Lower lobe of right lung (tissue), 2 donors: Measurements from ENCODE around the gene SLC7A1. TPM values are rescaled to one million over a fixed set of nuclear protein-coding genes. Genes with fewer than 3 reads are reported as not detected.

Experiments used
- ATAC-seq, 2 donors: fragments of 200-7000 bp; cut with Tn5 transposase; one replicate each; pipeline ENCODE4 v1.9.1; 2020 to 2022; ENCODE audit warnings: mild to moderate bottlenecking in 2 of 2, moderate library complexity in 2 of 2
- DNase-seq: peaks from one replicate; pipeline ENCODE4 v3.0.0-alpha.2; 2020
- H3K27ac ChIP-seq: fragments of 200-600 bp; one replicate; pipeline ENCODE4 v1.8.0; 2022
- H3K27me3 ChIP-seq: fragments of 200-600 bp; one replicate; pipeline ENCODE4 v1.8.0; 2022; ENCODE audit warnings: low read depth
- H3K36me3 ChIP-seq: fragments of 200-600 bp; one replicate; pipeline ENCODE4 v1.8.0; 2022; ENCODE audit warnings: mild to moderate bottlenecking
- H3K4me1 ChIP-seq: fragments of 200-600 bp; one replicate; pipeline ENCODE4 v1.8.0; 2022
- H3K4me3 ChIP-seq: fragments of 200-600 bp; one replicate; pipeline ENCODE4 v1.8.0; 2022; ENCODE audit warnings: mild to moderate bottlenecking
- H3K9me3 ChIP-seq: fragments of 200-600 bp; one replicate; pipeline ENCODE4 v1.8.0; 2022
- CTCF ChIP-seq: fragments of 200-600 bp; IDR thresholded peaks from one replicate; pipeline ENCODE4 v1.8.0; 2022; ENCODE audit warnings: antibody characterized with exemption, mild to moderate bottlenecking
- intact Hi-C: fragments of 100-400 bp; cut with DNase I; formaldehyde crosslinking; loops from one replicate; pipeline ENCODE4 v1.11.0; 2022
- total RNA-seq: library from RNA; stranded (reverse); fragmentation: NEBNext Ultra II Directional; extraction: Animal tissue kit (Norgen Biotek cat#: 25700); gene quantifications from one replicate; pipeline ENCODE4 v1.2.1, GENCODE V29; 2021
- donor health status: DM: no; HTN: yes; CAD: no; lungs with severe emphysema.

SLC7A1 gene
- total RNA-seq, 1 donor from 2014 or later = 19.2 TPM

DNA sequence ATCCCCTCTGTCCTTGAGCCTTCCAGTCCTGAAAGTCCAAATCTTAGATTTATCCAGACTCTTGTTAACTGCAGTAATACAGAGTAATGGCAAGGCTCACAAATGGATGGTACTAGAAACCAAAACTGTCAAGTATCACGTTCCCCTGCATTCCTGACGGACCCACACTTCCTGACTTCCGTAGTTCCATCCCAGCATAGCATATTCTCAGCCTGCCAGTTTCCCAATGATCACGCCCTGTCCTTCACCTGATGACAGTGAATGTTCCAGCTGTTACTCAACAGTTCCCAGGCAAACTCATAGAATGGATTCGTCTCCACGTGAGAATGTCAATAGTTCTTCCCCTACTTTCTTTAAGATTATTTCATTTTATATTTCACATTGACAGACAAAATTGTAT is 33.6 kb downstream of the SLC7A1 start:
- Histone ChIP-seq H3K36me3 (no peaks in the 10 kb centered on the region), H3K4me3 (no peak overlapping the region), H3K4me1 (no peaks in the 10 kb centered on the region), H3K27ac (no peak overlapping the region), H3K9me3 (no peaks in the 10 kb centered on the region), H3K27me3 (no peaks in the 10 kb centered on the region)
- intact Hi-C loops = no loop called here
- no peak for DNase-seq
- no peak for TF ChIP-seq CTCF
- ATAC-seq = peak in 1 of 2 donors; percentile 29

DNA sequence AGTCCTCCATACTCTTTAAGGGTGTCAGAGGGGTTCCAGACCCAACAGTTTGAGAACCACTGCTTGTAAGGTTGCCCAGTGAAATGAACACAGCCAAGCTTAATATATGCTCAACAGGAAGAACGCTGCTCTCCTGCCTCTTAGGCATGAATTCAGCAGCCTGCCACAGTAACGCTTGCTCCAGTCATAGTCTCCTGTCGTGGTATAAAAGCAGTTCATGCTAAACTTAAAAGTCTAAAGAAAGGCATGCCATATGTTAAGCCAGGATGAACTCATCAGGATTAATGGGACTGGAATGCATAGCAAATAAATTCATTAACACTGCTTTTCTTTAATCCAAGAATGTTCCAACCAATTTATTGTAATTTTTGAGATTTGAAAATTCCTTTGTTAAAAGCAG is 38.7 kb downstream of the SLC7A1 start:
- ATAC-seq (no peak), DNase-seq (no peak)
- H3K27me3 ChIP-seq = no peaks in the 10 kb centered on the region
- no peak for TF ChIP-seq CTCF
- H3K4me1 ChIP-seq = no peaks in the 10 kb centered on the region
- H3K4me3 ChIP-seq = no peak overlapping the region
- H3K36me3 ChIP-seq = peaks cover 11% of the 10 kb centered on the region
- intact Hi-C loops = no loop called here
- H3K9me3 ChIP-seq = no peaks in the 10 kb centered on the region
- H3K27ac ChIP-seq = no peak overlapping the region

DNA sequence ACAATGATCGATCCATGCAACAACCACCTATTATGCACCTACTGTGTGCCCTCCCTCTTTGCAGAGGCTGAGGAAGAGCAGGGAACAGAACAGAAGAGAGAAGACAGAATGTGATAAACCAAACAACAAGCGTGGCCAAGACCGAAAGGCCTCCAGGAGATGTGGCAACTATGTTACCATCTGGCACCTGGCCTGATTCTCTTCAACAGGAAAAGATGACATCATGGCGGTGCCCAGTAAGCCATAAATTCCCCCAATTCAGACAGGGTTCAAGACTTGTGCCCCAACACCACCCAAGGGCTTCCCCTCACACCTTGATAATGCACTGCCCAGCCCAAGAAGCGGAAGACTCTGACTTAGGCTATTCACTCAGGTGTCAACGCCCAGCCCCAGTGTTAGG is 44.3 kb downstream of the SLC7A1 start:
- DNase-seq (no peak), ATAC-seq (no peak)
- Histone ChIP-seq H3K27me3 (no peaks in the 10 kb centered on the region), H3K4me3 (no peak overlapping the region), H3K9me3 (no peaks in the 10 kb centered on the region), H3K36me3 (peaks cover 11% of the 10 kb centered on the region), H3K27ac (no peak overlapping the region), H3K4me1 (no peaks in the 10 kb centered on the region)
- intact Hi-C loops = no loop called here
- no peak for TF ChIP-seq CTCF

DNA sequence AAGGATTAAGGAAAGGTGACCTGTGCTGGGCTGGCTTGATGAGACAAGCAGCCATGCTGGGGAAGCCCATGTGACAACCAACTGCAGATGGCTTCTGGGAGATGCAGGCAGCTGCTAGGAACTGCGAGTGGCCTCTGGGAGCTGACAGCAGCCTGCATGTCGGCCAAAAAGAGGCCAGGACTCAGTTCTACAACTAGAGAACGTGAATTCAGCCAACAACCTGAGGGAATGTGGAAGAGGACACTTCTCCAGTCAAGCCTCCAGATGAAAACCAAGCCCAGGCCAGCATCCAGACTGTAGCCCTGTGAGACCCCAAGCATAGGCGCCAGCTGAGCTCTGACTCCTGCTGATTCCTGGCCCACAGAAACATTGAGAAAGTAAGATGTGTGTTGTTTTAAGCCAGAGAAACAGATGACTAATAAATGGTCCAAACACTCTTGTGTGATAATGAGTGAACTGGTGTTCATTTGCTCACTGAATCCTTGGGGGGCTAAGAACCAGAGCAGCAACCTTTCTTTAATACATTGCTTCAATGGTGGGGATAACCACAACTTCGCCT is 45.0 kb downstream of the SLC7A1 start:
- Histone ChIP-seq H3K27me3 (no peaks in the 10 kb centered on the region), H3K9me3 (no peaks in the 10 kb centered on the region), H3K36me3 (peaks cover 11% of the 10 kb centered on the region), H3K4me3 (no peak overlapping the region), H3K27ac (no peak overlapping the region), H3K4me1 (no peaks in the 10 kb centered on the region)
- no peak for DNase-seq
- no peak for TF ChIP-seq CTCF
- intact Hi-C loops = no loop called here
- no peak for ATAC-seq

- Histone ChIP-seq H3K27ac (no peak overlapping the region), H3K36me3 (peaks cover 11% of the 10 kb centered on the region), H3K4me3 (no peak overlapping the region), H3K4me1 (no peaks in the 10 kb centered on the region), H3K27me3 (no peaks in the 10 kb centered on the region), H3K9me3 (no peaks in the 10 kb centered on the region)
- DNase-seq (no peak), ATAC-seq (peak in 1 of 2 donors; percentile 51)
- no peak for TF ChIP-seq CTCF
- intact Hi-C loops = no loop called here
These were observed 46.8 kb downstream of the SLC7A1 start for GRCh38 chr13:29548722-29549121.

DNA sequence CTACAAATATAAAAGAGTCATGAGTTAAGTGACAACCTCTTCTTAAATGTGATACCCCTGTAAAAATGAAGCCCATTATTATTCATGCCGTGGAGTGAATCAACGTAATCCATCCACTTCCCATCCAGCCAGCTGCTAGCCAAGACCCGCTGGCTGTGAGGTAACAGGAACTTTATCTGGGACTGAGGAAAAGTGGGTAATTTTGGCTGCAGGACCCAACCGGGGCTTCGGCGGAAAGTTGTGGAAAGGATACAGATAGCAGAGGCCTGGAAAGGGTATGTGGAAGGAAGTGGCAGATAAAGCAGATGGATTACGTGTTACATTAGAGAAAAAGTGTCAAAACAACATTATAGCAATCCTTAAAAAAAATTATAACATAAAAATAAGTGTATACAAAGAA is 48.3 kb downstream of the SLC7A1 start:
- DNase-seq (no peak), ATAC-seq (no peak)
- TF ChIP-seq CTCF = no peak
- Histone ChIP-seq H3K27ac (no peak overlapping the region), H3K4me1 (no peaks in the 10 kb centered on the region), H3K4me3 (no peak overlapping the region), H3K9me3 (no peaks in the 10 kb centered on the region), H3K36me3 (no peaks in the 10 kb centered on the region), H3K27me3 (no peaks in the 10 kb centered on the region)
- intact Hi-C loops = no loop called here
